ENCODE measurements around the gene HILPDA.
"Not testable (repeated sequence)": the region's sequence is repeated elsewhere in the genome, so short reads cannot be mapped to it uniquely, and the experiment has no call there.

DNA sequence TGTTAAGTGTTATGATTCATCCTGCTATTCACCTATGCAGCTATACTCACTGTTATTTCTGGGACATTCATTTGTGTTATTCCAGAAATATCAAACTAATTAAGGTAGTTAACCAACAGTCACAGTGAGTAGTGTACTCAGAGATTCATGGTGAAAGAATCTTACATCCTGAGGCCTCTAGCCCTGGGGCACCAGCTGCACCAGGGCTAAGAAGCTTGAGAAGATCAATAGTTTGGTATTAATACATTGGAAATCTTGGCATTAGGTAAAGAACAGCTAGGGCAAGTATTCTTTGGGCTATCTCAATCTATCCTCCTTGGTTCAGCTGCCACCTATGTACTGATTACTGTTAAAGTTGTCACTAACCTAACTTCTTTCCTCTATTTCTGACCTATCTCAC lies 11.2 kb downstream of the HILPDA start:
- TF ChIP-seq, protein P1, sequence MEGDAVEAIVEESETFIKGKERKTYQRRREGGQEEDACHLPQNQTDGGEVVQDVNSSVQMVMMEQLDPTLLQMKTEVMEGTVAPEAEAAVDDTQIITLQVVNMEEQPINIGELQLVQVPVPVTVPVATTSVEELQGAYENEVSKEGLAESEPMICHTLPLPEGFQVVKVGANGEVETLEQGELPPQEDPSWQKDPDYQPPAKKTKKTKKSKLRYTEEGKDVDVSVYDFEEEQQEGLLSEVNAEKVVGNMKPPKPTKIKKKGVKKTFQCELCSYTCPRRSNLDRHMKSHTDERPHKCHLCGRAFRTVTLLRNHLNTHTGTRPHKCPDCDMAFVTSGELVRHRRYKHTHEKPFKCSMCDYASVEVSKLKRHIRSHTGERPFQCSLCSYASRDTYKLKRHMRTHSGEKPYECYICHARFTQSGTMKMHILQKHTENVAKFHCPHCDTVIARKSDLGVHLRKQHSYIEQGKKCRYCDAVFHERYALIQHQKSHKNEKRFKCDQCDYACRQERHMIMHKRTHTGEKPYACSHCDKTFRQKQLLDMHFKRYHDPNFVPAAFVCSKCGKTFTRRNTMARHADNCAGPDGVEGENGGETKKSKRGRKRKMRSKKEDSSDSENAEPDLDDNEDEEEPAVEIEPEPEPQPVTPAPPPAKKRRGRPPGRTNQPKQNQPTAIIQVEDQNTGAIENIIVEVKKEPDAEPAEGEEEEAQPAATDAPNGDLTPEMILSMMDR (IDR thresholded peaks at IDR 0.05 in 4 of 5, conservative IDR thresholded peaks at IDR 0.05 in 1 of 5), result not testable (repeated sequence)
- not testable (repeated sequence) for TF ChIP-seq POLR2A (IDR thresholded peaks at IDR 0.05)
